ENCODE data around the gene ESRRA. TPM values are rescaled to one million over a fixed set of nuclear protein-coding genes. Genes with fewer than 3 reads are reported as not detected.
A peak's percentile ranks its signal among the peaks of the same experiment; 100 is the strongest.

Gene ESRRA
- polyA plus RNA-seq, 2 of the 4 experiments (the other 2 are of a cell fraction): 15.2 to 35.5 TPM

- DNase-seq (ENCODE audit: low read depth in 1 of 2, low spot score in 1 of 2) (no peak), FAIRE-seq (no peak), ATAC-seq (no peak)
- no peak for TF ChIP-seq NFE2L2 (conservative IDR thresholded peaks at IDR 0.05; ENCODE audit: low read length)
- TF ChIP-seq HDAC2 (IDR thresholded peaks at IDR 0.05): no peak
- no peak for TF ChIP-seq HEYL (CRISPR knock-in tag; IDR thresholded peaks at IDR 0.05)
- no peak for TF ChIP-seq POLR2AphosphoS2 (conservative IDR thresholded peaks at IDR 0.05; ENCODE audit: low read length)
- TF ChIP-seq FOSL2 (IDR thresholded peaks at IDR 0.05): no peak
- no peak for TF ChIP-seq FOSL2 (CRISPR knock-in tag; IDR thresholded peaks at IDR 0.05)
- TF ChIP-seq KDM5A (IDR thresholded peaks at IDR 0.05): no peak
- no peak for TF ChIP-seq ZNF302 (CRISPR knock-in tag; IDR thresholded peaks at IDR 0.05)
- no peak for TF ChIP-seq RAD21 (conservative IDR thresholded peaks at IDR 0.05 in 1 of 2, IDR thresholded peaks at IDR 0.05 in 1 of 2)
- TF ChIP-seq RCOR1 (IDR thresholded peaks at IDR 0.05; ENCODE audit: low read depth, low read length): no peak
- no peak for TF ChIP-seq PBX3 (IDR thresholded peaks at IDR 0.05)
- no peak for TF ChIP-seq EHF (CRISPR knock-in tag; IDR thresholded peaks at IDR 0.05)
- no peak for TF ChIP-seq CHD4 (IDR thresholded peaks at IDR 0.05; ENCODE audit: borderline replicate concordance)
- no peak for TF ChIP-seq NR3C1 (IDR thresholded peaks at IDR 0.05)
- no peak for TF ChIP-seq ELK1 (IDR thresholded peaks at IDR 0.05; ENCODE audit: low read depth, low read length)
- TF ChIP-seq CBX8 (IDR thresholded peaks at IDR 0.05): no peak
- TF ChIP-seq GATA3 (IDR thresholded peaks at IDR 0.05; ENCODE audit: borderline replicate concordance): no peak
- no peaks in the 10 kb centered on the region for H3K9me3 ChIP-seq
- POLR2A ChIA-PET: interaction anchor here (0.7 to 1.4 kb wide), 2 partner anchors 36 to 108 kb away, joined by 3 to 9 read pairs; partner anchors contain the start of genes PRDX5 and TRMT112
- CTCF ChIA-PET: interaction anchor here (0.7 to 33.9 kb wide), 8 partner anchors 12 to 297 kb away, joined by 3 to 996 read pairs (median 22); partner anchors contain the start of genes CATSPERZ, CCDC88B, ESRRA and PLCB3
- no peak overlapping the region for H3K4me3 ChIP-seq
- H3K4me1 ChIP-seq: peaks cover 37% of the 10 kb centered on the region
- H3K4me2 ChIP-seq: no peak overlapping the region
- H3K27ac ChIP-seq: no peak overlapping the region; a peak in 1 of 6 replicates
- 88% methylated on average over 23 of the region's 34 CpGs for WGBS (ENCODE audit: missing lambda C conversion rate)
Measured at GRCh38 chr11:64352995-64353714, 47.8 kb downstream of the ESRRA start.

GRCh38 chr11:64353715-64354506 is 48.6 kb downstream of the ESRRA start:
- Histone ChIP-seq H3K27ac (peak overlapping the region in 1 of 2 experiments; percentile 98; a peak in 4 of 6 replicates), H3K4me1 (peaks cover 42% of the 10 kb centered on the region), H3K4me2 (no peak overlapping the region), H3K9me3 (no peaks in the 10 kb centered on the region), H3K4me3 (no peak overlapping the region)
- CTCF ChIA-PET: interaction anchor here (0.9 to 33.9 kb wide), 15 partner anchors 12 to 391 kb away, joined by 3 to 996 read pairs (median 6); partner anchors contain the start of genes CATSPERZ, CCDC88B, ESRRA and PLCB3
- POLR2A ChIA-PET: interaction anchor here (0.9 to 4.6 kb wide), 4 partner anchors 12 to 53 kb away, joined by 3 to 50 read pairs (median 10); partner anchors contain the start of genes PRDX5 and TRMT112
- DNase-seq (ENCODE audit: low read depth in 1 of 2, low spot score in 1 of 2) (no peak), FAIRE-seq (no peak), ATAC-seq (no peak)
- WGBS (ENCODE audit: missing lambda C conversion rate): 85% methylated on average over 16 of the region's 20 CpGs
- no peak for TF ChIP-seq HOXA7 (CRISPR knock-in tag; IDR thresholded peaks at IDR 0.05)
- no peak for TF ChIP-seq RCOR1 (IDR thresholded peaks at IDR 0.05; ENCODE audit: low read depth, low read length)
- TF ChIP-seq BCL3 (IDR thresholded peaks at IDR 0.05): no peak
- TF ChIP-seq PHF8 (IDR thresholded peaks at IDR 0.05; ENCODE audit: borderline replicate concordance, low read depth): no peak
- TF ChIP-seq ZFP36 (IDR thresholded peaks at IDR 0.05; ENCODE audit: borderline replicate concordance, partially characterized antibody): no peak
- no peak for TF ChIP-seq MAZ (IDR thresholded peaks at IDR 0.05; ENCODE audit: borderline replicate concordance, low read depth, low read length)
- no peak for TF ChIP-seq JUNB (IDR thresholded peaks at IDR 0.05)
- TF ChIP-seq CHD4 (IDR thresholded peaks at IDR 0.05; ENCODE audit: borderline replicate concordance): no peak
- TF ChIP-seq SREBF2 (IDR thresholded peaks at IDR 0.05): no peak
- no peak for TF ChIP-seq HOXB5 (CRISPR knock-in tag; IDR thresholded peaks at IDR 0.05)
- no peak for TF ChIP-seq POLR2AphosphoS2 (conservative IDR thresholded peaks at IDR 0.05; ENCODE audit: low read length)
- no peak for TF ChIP-seq TFCP2L1 (CRISPR knock-in tag; IDR thresholded peaks at IDR 0.05)
- no peak for TF ChIP-seq EHF (CRISPR knock-in tag; IDR thresholded peaks at IDR 0.05)

Data from A549 (cell line).